SIG-M5 treated with dmso at 0.1 percent for 504 hours (cell line): Measurements from ENCODE around the gene SPON1.

Experiments
- DNase-seq: peaks from one replicate; lab custom pipeline; 2025; ENCODE audit not compliant: unreplicated experiment; lab: John Stamatoyannopoulos, UW

The SPON1 gene

DNA sequence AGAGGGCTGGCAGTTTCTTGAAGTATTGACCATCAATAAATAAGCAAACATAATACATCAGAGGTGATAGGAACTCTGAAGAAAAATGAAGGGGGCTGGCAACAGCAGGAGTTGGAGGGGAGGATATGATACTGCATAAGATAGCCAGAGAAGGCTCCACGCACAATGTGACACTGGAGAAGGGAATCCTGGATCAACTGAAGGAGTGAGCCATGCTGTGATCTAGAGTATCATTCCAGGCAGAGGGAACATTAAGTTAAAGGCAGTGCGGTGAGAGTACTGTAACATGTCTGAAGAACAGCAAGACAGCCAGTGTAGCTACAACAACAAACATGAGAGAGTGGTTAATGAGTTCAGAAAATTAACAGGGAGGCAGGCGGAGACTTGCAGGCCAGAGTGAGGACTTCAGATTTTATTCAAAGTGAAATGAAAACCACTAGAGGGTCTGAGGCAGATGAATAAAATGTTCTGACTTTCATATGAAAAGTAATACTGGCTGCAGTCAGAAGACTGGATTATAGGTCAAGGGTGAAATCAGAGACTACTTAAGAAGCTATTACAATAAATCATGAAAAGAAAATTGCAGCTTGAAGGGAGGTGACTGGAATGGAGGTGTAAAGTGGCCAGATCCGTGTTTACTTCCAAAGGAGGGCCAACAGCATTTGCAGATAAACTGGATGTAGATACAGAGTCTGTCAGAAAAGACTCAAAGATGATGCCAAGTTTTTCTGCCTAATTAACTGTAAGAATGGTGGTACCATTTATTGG, 347.1 kb downstream of the SPON1 start:
- DNase-seq, result no peak

GRCh38 chr11:14310679-14311078, 348.2 kb downstream of the SPON1 start:
- no peak for DNase-seq

DNA sequence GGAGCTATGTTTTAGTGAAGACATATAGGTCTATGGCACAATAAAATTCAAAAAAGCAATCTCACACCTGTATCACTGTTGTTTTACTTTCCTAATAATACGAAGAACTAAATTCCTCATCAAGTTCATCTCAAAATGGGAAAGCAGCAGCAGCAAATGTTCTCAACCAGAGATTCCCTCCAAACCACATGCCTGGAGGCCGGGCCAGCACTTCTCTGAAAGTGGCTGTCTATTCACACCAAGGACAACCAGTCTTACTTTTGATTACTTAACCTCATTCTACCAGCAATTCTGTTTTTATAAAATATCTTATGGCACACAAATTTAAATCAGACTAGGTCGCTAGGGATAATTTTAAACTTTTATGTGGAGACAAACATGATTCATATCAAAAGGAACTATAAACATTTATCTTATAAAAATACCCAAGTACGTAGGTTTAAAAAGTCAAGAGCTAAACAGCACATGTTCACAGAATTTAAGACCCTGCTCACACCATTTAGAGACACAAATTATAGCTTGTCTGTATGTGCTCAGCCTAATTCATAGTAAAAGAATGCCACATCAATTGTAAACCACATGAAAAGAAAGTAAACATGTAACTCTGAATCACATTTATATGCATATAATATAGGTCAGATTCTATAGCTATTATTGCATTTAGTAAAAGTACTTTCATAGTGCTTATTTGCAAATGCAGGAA, 350.4 kb downstream of the SPON1 start:
- DNase-seq, result no peak

DNA sequence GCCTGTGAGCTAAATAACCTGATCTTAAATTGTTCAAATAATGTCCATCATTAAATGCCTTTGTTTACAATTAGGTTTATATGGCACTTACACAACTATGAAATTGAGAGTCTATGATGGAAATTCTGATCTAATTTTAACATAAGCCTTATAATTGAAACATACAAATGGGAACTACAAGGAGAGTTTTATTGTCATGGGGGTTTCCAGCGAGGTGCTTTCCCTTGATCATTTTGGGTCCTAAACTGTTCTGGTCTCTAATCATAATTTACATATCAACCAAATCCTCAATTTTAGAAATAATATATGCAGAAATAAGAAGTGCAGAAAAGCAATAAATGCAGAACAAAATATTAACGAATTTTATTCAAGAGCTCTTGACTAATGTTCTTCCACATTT, 351.6 kb downstream of the SPON1 start:
- DNase-seq, result no peak

- no peak for DNase-seq
Observed at GRCh38 chr11:14315130-14315529, 352.6 kb downstream of the SPON1 start.
